OCI-LY3 (cell line): ENCODE results near the gene ASMT.

Source experiments
- H2AFZ ChIP-seq: fragments of 200-600, 300-600 bp; shearing (Covaris generic); 2 replicates; pipeline ENCODE4 v1.6.0; 2014; ENCODE audit warnings: antibody characterized with exemption, low read depth, low read length
- H3K27ac ChIP-seq: fragments of 200-600, 300-600 bp; sonication (generic); 2 replicates; pipeline ENCODE4 v1.5.1; 2014; ENCODE audit warnings: mild to moderate bottlenecking, low read length, moderate library complexity, mixed read lengths
- H3K27me3 ChIP-seq: fragments of 200-600, 300-600 bp; sonication (generic); 2 replicates; pipeline ENCODE4 v1.6.1; 2014; ENCODE audit warnings: low read depth, low read length, mixed read lengths
- H3K36me3 ChIP-seq: fragments of 200-600, 300-600 bp; sonication (generic); replicated peaks from 2 replicates; pipeline ENCODE3; 2014; ENCODE audit warnings: low read depth, low read length, mixed read lengths
- H3K4me1 ChIP-seq: fragments of 300-600, 200-600 bp; sonication (generic); 2 replicates; pipeline ENCODE4 v1.6.1; 2014; ENCODE audit warnings: low read length, mixed read lengths
- H3K4me2 ChIP-seq: fragments of 200-600, 300-600 bp; sonication (generic); 2 replicates; pipeline ENCODE4 v1.6.1; 2014; ENCODE audit warnings: low read length, mixed read lengths
- H3K4me3 ChIP-seq: fragments of 300-600, 200-600 bp; sonication (generic); 2 replicates; pipeline ENCODE4 v1.5.1; 2014; ENCODE audit warnings: antibody characterized with exemption, mild to moderate bottlenecking, low read length, moderate library complexity
- H3K79me2 ChIP-seq: fragments of 300-600, 200-600 bp; shearing (Covaris generic); 2 replicates; pipeline ENCODE4 v1.6.1; 2014; ENCODE audit warnings: mild to moderate bottlenecking, low read length, mixed read lengths
- H3K9ac ChIP-seq: fragments of 300-600, 200-600 bp; shearing (Covaris generic); 2 replicates; pipeline ENCODE4 v1.6.0; 2014; ENCODE audit warnings: mild to moderate bottlenecking, low read length, moderate library complexity
- H3K9me3 ChIP-seq: fragments of 200-600, 300-600 bp; shearing (Covaris generic); 2 replicates; pipeline ENCODE4 v1.6.1; 2014; ENCODE audit warnings: low read length, mixed read lengths; ENCODE audit not compliant: insufficient read depth
- H4K20me1 ChIP-seq: fragments of 200-600, 300-600 bp; sonication (generic); 2 replicates; pipeline ENCODE4 v1.6.1; 2016; ENCODE audit warnings: low read length, mixed read lengths; ENCODE audit not compliant: insufficient read depth
- CTCF ChIP-seq: fragments of 200-600, 300-600 bp; sonication (generic); IDR thresholded peaks from 2 replicates; pipeline ENCODE4 v1.5.1; 2014; ENCODE audit warnings: antibody characterized with exemption, low read length, low read depth
- EZH2phosphoT487 ChIP-seq: fragments of 200-600 bp; shearing (Covaris generic); IDR thresholded peaks from 2 replicates; pipeline ENCODE4 v1.6.1; 2018; ENCODE audit warnings: antibody characterized with exemption, mixed run types, low read depth

The ASMT gene

GRCh38 chrX:1587161-1587560 is 27.7 kb upstream of the ASMT start:
- Histone ChIP-seq H3K4me1 (peaks cover 31% of the 10 kb centered on the region), H4K20me1 (peaks cover 2% of the 10 kb centered on the region; the same call in 1 of the 2 replicates), H2AFZ (peak overlapping the region; percentile 73), H3K9ac (peak overlapping the region; percentile 29), H3K4me2 (peak overlapping the region; percentile 61), H3K9me3 (no peaks in the 10 kb centered on the region), H3K27me3 (no peaks in the 10 kb centered on the region), H3K27ac (peak overlapping the region; percentile 86), H3K4me3 (peak overlapping the region; percentile 28), H3K79me2 (peaks cover 8% of the 10 kb centered on the region), H3K36me3 (no peaks in the 10 kb centered on the region)
- TF ChIP-seq EZH2phosphoT487 (no peak), CTCF (no peak)

- H3K27ac ChIP-seq = peak overlapping the region; percentile 81
- peaks cover 17% of the 10 kb centered on the region for H3K36me3 ChIP-seq
- peak overlapping the region; percentile 7; the same call in 1 of the 2 replicates for H3K9ac ChIP-seq
- peak overlapping the region; percentile 19 for H3K4me2 ChIP-seq
- peak overlapping the region; percentile 26; the same call in 1 of the 2 replicates for H2AFZ ChIP-seq
- H3K9me3 ChIP-seq = no peaks in the 10 kb centered on the region
- H3K4me3 ChIP-seq = no peak overlapping the region
- peaks cover 32% of the 10 kb centered on the region for H3K79me2 ChIP-seq
- peaks cover 23% of the 10 kb centered on the region for H4K20me1 ChIP-seq
- no peaks in the 10 kb centered on the region for H3K27me3 ChIP-seq
- TF ChIP-seq CTCF (no peak), EZH2phosphoT487 (no peak)
- H3K4me1 ChIP-seq = peaks cover 31% of the 10 kb centered on the region
Measured at GRCh38 chrX:1589356-1590130, 25.3 kb upstream of the ASMT start.

GRCh38 chrX:1591102-1591862 is 23.6 kb upstream of the ASMT start, which contains the start of gene AKAP17A:
Gene AKAP17A (plus strand): TSS chrX:1591604. CDS start chrX:1593463, 1,859 bp downstream.
- H4K20me1 ChIP-seq = peaks cover 38% of the 10 kb centered on the region
- H3K9ac ChIP-seq = peak within 1 kb of the TSS; percentile 96
- H3K4me1 ChIP-seq = peaks cover 31% of the 10 kb centered on the region
- no peaks in the 10 kb centered on the region for H3K9me3 ChIP-seq
- H2AFZ ChIP-seq = no peak within 1 kb of the TSS
- H3K27me3 ChIP-seq = no peaks in the 10 kb centered on the region
- no peak for TF ChIP-seq EZH2phosphoT487
- TF ChIP-seq CTCF = no peak
- H3K4me3 ChIP-seq = peak within 1 kb of the TSS; percentile 95
- H3K27ac ChIP-seq = peak within 1 kb of the TSS; percentile 81
- H3K79me2 ChIP-seq = peaks cover 49% of the 10 kb centered on the region
- H3K4me2 ChIP-seq = peak within 1 kb of the TSS; percentile 91
- H3K36me3 ChIP-seq = peaks cover 35% of the 10 kb centered on the region

DNA sequence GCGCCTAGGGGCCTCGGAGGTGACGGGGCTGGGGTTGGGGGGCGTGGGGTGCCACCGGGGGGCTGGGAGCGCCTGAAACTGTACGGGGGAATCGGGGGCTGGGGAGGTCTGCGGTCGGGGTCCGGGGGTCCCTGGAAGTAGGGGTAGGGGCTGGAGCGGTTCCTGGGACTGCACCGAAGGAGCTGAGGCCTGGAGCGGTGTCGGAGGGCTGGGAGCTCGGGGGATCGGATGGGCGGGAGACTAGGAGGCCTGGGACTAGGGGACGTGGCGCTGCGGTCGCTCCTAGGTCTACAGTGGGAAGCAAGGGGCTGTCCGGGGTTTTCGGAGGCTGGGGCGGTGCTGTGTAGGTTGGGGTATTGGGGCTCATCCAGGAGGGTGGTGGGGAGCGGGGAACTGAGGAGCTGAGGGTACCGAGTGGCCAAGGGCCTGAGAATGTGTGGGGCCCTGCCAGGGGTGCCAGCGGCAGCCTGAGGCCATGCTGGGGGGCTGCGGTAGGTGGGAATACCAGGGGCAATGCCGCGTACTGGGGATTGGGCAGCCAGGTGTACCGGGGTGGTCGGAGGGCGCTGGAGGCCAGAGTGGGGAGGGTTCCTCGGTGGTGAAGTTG is 22.9 kb upstream of the ASMT start:
- H3K4me3 ChIP-seq = peak overlapping the region; percentile 95
- H3K79me2 ChIP-seq = peaks cover 53% of the 10 kb centered on the region
- no peaks in the 10 kb centered on the region for H3K27me3 ChIP-seq
- H3K36me3 ChIP-seq = peaks cover 38% of the 10 kb centered on the region
- TF ChIP-seq EZH2phosphoT487 (no peak), CTCF (no peak)
- no peaks in the 10 kb centered on the region for H3K9me3 ChIP-seq
- H3K27ac ChIP-seq = peak overlapping the region; percentile 60
- peak overlapping the region; percentile 96 for H3K9ac ChIP-seq
- no peak overlapping the region for H2AFZ ChIP-seq
- H3K4me1 ChIP-seq = peaks cover 26% of the 10 kb centered on the region
- H3K4me2 ChIP-seq = peak overlapping the region; percentile 91
- H4K20me1 ChIP-seq = peaks cover 40% of the 10 kb centered on the region
